Retinal pigment epithelial cell (primary cell): ENCODE data around the gene ZSCAN10.

Experiments
- DNase-seq: peaks from one replicate; pipeline ENCODE4 v3.0.0-alpha.2; 2010; ENCODE audit warnings: low read depth
- H3K4me3 ChIP-seq: 2 replicates; pipeline ENCODE4 v1.5.1; 2011; ENCODE audit warnings: mild to moderate bottlenecking, low read length, control low read depth, moderate library complexity
- CTCF ChIP-seq: conservative IDR thresholded peaks from 2 replicates; pipeline ENCODE4 v1.5.1; 2011; ENCODE audit warnings: low read depth, low read length, control low read depth, inconsistent platforms

Gene ZSCAN10

GRCh38 chr16:3144321-3144983 lies 45.4 kb upstream of the ZSCAN10 start:
- no peak overlapping the region for H3K4me3 ChIP-seq

GRCh38 chr16:3143598-3144320 lies 44.7 kb upstream of the ZSCAN10 start:
- no peak for DNase-seq
- no peak for TF ChIP-seq CTCF
- H3K4me3 ChIP-seq = no peak overlapping the region

More at GRCh38 chr16:3144321-3144983, 45.4 kb upstream of the ZSCAN10 start:
- DNase-seq = no peak
- TF ChIP-seq CTCF = no peak

GRCh38 chr16:3143189-3143588 lies 44.1 kb upstream of the ZSCAN10 start:
- H3K4me3 ChIP-seq = no peak overlapping the region
- TF ChIP-seq CTCF = no peak
- no peak for DNase-seq

- no peak overlapping the region for H3K4me3 ChIP-seq
- no peak for DNase-seq
- no peak for TF ChIP-seq CTCF
These were observed 43.7 kb upstream of the ZSCAN10 start for GRCh38 chr16:3142770-3143169.

- no peak for DNase-seq
- TF ChIP-seq CTCF = no peak
- no peak overlapping the region for H3K4me3 ChIP-seq
These were observed 43.2 kb upstream of the ZSCAN10 start for GRCh38 chr16:3142327-3142726.

GRCh38 chr16:3141781-3142311 lies 42.8 kb upstream of the ZSCAN10 start:
- no peak overlapping the region for H3K4me3 ChIP-seq
- TF ChIP-seq CTCF = no peak
- DNase-seq = no peak
